Endometrial microvascular endothelial cells (primary cell): ENCODE measurements around the gene CFAP61. TPM values are rescaled to one million over a fixed set of nuclear protein-coding genes. Genes with fewer than 3 reads are reported as not detected.

ENCODE experiments used
- in situ Hi-C: cut with HindIII; loops from 2 replicates; pipeline ENCODE4 v1.10.0; 2017; ENCODE audit warnings: low sequenced_read_pairs, low pct_unique_long_range_greater_than_20kb; ENCODE audit errors: inconsistent ontology term
- total RNA-seq: library from RNA; depleted of rRNA; stranded (reverse); fragments of >200 nt; gene quantifications from one replicate; pipeline ENCODE4 v1.2.3, GENCODE V29; 2015; ENCODE audit errors: inconsistent ontology term

CFAP61 gene
- total RNA-seq, 1 donor from 2014 or later, result not detected

DNA sequence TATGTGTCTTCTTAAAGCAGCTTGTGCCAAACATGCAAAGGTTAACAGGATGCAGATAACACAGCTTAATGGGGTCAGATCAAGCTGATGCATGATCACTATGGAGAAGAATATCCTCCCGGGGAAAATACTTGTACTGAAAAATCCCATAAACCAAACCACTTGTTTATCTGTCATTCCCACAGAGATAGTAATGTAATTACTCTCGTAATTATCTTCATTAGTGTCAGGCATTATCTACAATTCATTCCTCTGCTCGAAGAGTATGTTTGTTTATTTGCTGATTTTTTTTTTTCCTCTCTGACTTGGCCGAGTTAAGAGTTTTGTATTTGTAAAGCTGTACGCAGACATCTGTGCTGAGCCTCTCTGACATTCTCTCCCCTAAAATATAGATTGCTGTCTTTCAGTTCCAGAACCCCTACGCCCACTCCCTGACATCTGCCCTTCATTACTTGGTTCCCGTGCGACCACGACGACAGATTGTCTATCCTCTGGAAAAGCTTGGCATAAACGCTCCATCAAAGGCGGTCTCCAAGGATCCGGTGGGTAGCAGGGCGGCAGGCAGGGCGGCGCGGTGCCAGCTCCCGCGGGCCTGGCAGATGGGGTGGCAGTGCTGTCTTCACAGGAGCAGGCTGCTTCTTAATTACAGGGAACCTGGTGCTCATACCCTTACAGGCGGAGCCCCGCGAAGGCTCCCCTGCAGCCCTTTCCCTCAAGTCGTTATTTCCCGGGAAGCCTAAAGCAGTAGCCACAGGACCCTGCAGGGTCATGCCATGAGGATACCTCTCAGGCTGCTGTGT lies 147.2 kb downstream of the CFAP61 start:
- in situ Hi-C loops, result no loop called here

DNA sequence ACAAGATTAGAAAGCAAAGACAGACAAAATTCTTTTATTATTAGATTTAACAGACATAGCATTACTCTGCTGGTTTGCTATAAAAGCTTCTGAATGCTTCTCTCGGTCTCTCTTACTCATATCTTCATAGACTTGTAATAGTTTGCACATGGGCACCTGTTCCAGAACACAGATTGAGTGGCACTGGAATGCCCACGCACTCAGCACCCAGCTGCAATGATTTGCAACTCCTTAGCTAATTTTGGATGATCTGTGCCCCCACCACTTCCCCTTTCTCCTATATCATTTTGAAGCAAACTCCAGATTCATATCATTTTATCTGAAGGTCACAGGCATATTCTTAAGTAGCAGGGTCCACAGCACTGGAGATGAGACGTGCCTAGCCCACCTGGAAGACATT lies 148.8 kb downstream of the CFAP61 start:
- in situ Hi-C loops, result no loop called here

DNA sequence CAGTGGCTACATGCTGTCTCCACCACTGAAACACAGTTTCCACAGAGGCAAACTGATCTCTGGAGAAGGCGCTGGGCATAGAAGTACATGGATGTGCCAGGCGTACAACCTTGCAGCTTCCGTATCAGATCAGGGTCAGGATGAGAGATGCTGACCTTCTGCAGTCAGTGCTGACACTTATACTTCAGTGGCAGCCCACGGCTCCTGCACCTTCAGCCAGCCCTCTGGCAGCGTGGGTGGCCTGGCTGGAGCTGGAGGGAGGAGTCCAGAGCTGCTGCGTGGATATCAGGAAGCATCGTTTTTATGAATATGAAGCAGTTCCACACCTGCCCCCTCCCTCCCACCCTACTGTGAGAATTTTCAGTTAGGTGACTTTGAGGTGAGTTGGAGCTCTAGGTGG lies 149.3 kb downstream of the CFAP61 start:
- in situ Hi-C loops, result no loop called here

DNA sequence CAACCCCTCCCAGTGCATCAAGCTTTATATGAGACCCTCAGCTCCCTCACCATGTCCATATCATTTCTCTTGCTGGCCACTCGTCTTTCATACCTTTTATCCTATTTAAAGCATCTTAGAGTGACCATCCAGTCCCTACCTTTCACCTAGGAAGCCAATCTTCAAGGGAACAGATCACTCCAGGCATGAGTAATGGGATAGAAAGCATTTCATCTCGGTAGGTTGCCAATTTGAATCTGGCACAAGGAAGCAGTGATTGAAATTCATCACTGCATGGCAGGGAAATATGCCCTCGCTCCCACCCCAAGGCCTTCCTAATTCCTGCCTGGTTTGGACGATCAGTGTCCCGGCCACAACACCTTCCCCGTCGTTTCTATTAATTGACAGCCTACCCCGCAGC lies 150.4 kb downstream of the CFAP61 start:
- in situ Hi-C loops, result no loop called here

DNA sequence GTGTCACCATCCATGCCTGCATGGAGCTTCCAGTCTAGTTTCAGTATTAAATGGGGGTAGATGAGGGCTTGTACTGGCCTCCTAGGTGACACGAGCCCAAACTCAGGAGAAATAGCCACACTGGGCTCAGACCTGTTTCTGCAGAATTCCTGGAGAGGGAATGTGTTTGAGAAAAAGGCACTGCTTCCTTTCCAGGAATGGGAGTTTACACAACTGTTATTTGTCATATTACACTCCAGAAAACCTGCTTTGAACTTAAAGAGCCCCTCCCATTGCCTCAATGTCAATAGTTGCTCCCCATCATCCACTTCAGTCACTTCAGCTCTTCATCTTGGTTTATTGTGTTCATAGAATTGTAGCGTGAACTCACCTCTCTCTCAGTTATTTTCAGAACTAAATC lies 151.5 kb downstream of the CFAP61 start:
- in situ Hi-C loops, result no loop called here

DNA sequence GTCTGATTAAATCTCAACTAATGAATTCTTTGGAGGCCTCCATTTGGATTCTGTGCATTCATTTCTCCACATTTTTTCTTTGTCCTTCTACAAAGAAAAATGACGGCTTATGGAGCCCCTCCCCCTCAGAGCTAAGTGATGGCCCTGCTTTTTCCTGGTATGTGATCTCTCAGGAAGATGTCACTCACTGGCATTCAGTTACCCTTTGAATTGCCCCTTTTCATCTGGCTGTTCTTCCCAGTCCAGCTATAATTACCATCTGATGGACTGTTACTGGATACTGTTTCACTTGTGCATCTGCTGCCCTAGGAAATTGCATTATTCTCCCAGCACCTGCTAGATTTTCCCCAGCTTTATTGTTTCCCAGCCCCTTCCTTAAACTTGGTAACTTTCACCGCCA lies 151.9 kb downstream of the CFAP61 start:
- in situ Hi-C loops, result no loop called here

DNA sequence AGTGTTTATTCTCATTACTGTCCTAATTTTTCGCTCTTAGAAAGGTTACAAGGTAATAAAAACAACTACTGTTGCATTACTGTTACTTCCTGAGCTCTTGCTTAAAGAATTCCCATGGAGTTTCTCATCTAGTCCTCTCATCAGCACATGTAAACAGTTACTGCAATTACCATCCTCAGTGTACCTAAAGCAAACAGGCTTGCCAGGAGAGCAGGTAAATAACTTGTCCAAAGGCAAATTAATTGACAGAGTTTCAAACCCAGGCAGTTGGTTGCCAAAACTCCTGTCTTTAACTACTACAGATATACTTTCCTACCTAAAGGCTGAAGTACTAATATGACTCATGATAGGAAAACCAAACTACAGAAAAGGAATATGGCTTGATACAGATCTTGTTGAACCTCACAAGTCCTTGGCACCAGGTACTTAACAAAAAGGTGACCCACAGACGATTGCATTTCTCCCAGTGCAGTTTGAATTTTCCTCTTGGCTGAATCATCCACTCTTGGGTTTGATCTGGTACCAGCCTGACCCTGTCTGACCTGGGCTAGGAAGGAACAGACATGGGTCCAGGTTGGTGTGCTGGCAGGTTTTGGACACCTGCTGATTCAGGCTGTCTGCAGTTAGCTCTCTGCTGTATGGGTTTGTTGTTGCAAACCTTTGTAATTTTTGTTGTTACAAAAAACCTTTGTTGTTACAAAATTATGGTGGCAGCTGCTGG lies 153.0 kb downstream of the CFAP61 start:
- in situ Hi-C loops, result no loop called here

DNA sequence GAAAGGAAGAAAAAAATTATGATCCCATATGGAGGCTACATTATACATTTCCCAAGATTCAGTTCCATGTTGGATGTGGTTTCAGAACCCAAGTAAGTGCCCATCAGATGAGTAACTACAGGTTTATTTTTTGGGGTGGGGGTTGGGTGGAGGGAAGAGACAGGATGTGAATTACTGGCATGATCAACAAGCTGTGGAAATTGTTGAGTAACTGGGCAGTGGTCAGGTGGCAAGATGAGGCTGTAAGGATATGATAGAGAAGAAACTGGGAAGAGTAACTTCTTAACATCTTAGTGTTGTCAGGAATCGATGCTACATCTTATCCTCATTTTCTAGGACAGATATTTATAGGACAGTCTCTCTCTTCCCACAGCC lies 153.5 kb downstream of the CFAP61 start:
- in situ Hi-C loops, result no loop called here

DNA sequence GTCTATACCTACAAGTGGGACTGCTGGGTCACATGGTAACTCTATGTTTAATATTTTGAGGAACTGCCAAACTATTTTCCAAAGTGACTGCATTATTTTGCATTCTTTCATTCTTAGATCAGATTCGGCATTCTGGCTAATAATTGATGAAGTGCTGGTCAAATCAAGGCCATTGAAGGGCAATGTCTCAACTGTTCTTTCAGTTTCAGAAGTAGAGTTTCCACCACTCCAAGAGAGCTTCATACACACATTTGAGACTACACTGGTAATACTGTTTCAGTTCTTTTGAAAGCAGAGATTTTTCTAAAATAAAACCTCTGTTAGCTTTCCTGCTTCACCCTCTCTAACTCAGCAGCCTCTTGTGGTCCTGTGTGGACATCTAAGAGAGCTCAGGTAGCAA lies 154.5 kb downstream of the CFAP61 start:
- in situ Hi-C loops, result no loop called here

DNA sequence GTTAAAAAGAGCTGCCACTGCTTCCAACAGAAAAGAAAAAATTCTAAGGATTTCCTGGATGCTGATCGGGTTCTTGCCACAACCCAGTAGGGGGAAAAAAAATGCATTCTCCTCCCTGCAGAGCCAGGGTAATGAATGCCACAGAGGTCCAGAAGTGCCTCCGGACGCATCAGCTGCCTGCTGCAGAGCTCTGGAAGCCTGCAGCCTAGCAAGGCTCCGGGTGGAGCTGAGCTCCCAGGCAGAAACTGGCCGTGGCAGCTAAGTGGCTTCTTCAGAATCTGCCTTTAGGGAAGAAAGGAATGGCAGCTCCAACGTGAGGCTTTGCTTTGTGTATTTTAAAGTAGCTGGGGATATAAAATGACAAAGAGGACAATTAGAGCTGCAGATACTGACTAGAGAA lies 155.0 kb downstream of the CFAP61 start:
- in situ Hi-C loops, result no loop called here

DNA sequence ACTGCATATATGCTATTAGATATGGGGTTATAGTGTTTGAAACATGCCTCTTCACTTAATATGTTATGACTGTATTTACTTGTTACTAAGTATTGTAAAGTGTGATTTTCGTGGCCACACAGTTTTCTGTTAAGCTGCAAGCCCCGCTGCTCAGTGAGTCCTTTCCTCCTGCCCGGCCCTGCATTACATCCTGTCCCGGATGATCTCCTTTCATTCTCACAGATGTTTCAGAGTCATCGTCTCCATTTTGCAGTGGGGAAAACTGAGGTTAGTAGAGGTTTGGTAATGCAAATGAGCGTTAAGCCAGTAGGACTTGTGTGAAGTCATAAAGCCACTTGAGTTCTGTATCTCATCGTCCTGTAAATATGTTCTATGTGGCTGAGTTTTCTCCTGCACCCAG lies 155.5 kb downstream of the CFAP61 start:
- in situ Hi-C loops, result no loop called here

DNA sequence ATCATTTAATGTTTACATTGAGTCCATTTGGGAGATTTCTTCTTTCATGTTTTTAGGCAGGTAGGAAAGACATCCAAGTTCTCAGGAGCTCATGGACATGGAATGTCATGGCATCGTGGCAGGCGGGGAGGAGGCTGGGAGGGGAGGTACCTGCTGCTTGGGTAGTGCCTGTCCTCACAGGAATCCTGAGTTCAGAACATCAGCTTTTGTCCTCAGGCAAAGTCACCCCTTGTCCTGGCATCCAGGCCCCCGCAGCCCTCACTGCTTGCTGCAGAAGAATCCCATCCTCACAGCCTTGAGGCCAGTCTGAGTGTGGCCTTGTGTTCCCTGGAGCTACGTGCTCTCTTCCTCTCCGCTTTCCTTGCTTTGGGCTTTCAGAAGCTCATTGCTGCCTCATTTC lies 157.4 kb downstream of the CFAP61 start:
- in situ Hi-C loops, result no loop called here

DNA sequence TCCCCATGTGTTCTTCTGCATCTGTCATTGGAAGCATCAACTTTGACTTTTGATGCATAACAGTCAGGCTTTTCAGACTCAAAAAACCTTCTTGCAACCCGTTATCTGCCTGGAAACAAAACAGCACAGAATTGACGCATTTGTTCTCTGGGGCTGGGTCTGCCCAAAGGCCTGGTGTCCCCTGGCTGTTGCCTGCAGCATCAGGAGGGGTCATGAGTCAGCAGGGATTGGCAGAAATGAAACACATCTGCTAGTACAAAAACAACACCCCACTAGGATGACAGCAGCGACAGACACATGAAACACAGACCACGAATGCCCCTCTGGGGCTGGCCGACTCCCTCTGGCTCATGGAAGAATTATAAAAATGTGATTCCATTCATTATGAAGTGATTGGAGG lies 158.0 kb downstream of the CFAP61 start:
- in situ Hi-C loops, result no loop called here

DNA sequence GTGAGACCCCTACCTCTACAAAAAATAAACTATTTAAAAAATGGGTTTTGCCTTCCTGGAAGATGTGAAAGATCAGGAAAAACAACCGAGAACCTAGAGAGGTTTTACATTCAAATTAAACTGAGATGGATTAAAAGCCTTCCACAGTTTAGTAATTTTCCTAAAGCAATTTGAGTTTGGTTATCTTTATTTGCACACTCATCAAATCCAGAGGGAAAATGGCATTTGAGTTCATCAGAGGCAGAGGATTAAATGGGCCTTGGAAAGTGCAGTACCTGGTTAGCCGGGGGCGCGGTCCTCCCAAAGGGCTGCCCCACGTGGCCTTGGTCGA lies 158.6 kb downstream of the CFAP61 start:
- in situ Hi-C loops, result no loop called here

DNA sequence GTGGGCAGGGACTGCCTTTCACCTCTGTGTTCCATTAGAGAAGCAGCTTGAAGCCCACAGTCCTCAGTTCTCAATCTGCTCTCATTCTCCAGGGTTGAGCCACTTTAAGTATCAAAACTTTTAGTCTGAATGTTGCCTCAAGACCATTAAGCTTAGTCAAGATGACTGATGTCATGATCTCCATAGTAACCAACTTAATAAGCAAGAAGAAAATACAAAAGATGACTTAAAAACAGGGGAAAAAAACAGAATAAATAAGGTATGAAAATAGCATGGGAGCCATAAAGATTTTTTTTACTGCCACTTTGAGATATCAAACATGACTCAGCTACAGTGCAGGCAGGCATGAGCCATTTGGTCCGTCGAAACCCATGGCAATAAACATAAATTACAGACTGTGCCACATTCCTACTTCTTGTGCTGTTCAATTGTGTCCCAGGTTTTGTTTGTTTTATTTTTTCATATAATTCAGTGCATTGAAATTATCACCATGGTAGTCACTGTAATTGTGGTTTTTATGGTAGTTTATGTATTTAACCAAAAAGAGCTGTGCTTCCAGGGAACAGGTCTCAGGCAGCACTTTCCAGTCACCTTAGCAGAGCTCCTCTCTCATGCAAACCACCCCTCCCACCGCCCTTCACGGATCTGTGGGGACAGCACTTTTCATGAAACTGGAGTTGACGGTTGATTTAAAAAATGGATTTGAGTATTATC lies 159.1 kb downstream of the CFAP61 start:
- in situ Hi-C loops, result no loop called here

DNA sequence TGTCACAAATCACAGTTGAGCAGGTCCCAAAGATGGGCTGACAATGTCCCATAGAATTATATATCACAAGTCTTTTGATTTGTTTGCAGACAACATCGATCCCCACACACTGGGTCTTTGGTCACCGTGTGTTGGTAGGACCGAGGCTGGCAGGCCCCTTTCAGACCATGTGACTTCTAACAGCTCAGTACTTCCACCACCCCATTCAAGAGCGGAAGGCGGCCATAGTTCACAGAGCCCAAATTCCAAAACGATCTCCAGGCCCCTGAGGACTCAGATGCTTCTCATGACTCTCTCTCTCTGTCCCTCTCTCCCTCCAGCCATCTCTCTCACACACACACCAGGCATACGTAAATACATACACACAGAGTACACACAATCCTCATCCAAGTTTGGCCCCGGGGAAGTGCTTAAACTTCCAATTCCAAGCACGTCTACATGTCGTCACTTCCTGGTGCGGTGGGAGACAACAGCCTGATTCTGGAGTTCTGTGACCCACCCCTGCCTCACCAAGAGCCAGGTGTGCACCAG lies 159.7 kb downstream of the CFAP61 start:
- in situ Hi-C loops, result no loop called here

DNA sequence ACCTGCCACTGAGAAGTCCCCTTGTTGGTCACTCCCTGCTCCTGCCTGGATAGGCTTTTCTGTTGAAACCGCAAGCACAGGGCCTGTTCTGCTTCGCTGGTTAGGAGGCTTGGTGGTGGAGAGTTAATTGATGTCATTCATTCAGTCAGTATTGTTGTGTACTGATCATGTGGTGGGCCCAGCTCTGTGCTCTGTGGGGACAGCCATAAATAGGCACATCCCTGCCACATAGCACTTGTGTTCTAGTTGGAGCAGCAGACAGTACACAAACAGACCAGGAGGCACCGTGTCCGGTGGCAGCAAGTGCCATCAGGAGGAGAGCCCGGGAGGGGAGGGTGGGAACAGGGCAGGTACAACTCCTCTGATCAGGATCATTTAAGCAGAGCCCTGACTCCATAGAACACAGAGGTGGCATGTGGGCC lies 160.4 kb downstream of the CFAP61 start:
- in situ Hi-C loops, result no loop called here

DNA sequence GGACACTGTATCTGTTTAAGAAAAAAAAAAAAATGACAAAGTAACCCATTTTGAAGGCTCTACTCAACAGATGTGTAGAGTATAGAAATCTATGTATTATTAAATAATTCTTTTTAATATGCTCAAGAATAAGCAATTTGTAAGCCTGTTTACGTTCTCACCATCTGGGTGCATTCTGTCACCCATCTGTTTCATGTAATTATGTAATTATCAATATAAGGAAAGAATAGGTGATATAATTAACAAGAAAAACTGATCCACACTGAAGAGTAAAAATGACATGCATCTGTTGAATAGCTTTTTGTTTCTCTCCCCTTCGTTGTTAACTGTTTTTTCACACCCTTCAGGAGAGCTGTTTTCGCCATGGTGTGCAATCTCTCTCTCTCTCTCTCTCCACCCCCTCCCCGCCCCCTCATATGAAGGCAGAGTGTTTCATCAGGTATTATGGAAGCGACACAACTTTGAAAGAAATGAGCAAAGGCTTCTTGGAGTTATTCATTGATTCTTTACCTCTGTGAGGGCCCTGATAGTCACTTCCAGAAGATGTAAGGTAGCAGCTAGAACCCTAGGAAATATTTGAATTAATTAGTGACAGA lies 161.3 kb downstream of the CFAP61 start:
- in situ Hi-C loops, result no loop called here

DNA sequence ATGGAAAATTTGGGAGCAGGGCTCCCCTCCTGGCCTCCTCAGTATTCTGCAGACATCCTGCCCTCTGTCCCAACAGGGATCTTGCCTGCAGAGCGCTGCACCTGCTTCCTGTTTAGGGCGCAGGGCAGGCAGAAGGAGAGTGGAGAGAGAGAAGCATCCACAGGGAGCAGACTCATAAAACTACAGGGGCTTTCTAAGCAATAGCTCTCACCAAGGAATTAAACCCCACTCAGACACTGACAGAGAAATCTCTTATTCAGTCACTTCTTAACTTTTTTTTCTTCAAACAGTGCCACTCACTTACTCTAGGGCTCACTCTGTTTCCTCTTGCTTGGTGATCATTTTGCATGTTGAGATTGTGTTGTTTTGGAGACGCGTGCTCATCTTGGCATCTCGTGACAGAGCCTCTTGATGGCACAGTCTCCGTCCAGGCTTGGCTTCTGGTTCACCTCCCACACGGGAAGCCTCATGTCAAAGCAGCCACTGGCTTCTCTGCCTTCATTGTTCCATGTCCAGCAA lies 162.5 kb downstream of the CFAP61 start:
- in situ Hi-C loops, result no loop called here
